ENCODE measurements around the gene SFI1. TPM values are rescaled to one million over a fixed set of nuclear protein-coding genes. Genes with fewer than 3 reads are reported as not detected.
"Not testable (repeated sequence)": the region's sequence is repeated elsewhere in the genome, so short reads cannot be mapped to it uniquely, and the experiment has no call there.

SFI1 gene
- total and polyA plus RNA-seq, 2 of the 8 experiments (the other 6 are each of a cell fraction or from before 2014, with no cell fraction given) = 10.4 to 30.1 TPM

DNA sequence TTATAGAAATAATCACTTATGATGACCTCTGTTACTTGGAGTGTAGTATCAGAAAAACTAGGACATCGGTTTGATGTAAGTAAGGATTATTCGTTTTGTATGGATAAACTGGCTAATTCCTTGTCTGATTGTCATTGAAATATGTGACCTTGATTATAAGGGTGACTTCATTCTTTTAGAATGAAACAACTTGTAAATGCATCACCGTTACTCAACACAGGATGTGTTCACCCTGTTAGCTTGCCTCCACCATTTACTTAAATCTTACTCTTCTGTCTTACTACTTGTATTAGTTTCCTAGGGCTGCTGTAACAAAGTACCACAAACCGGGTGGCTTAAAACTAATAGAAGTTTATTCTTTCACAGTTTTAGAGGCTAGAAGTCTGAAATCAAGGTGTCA, 7.9 kb downstream of the SFI1 start:
- Histone ChIP-seq H3K79me1 (ENCODE audit: low read depth, low read length) (no peaks in the 10 kb centered on the region), H3K4me3 (ENCODE audit: extremely low read depth in 1 of 4, insufficient read depth in 2 of 4, low read depth in 3 of 4, low read length in 4 of 4) (no peak overlapping the region), H3K14ac (ENCODE audit: insufficient read length) (no peak overlapping the region), H3K23ac (ENCODE audit: insufficient read length) (no peak overlapping the region), H2BK5ac (ENCODE audit: low read depth, low read length) (no peak overlapping the region), H4K91ac (replicated peaks; ENCODE audit: insufficient read length, low read length) (no peak overlapping the region), H3K18ac (ENCODE audit: extremely low read depth, low read length) (no peak overlapping the region), H4K5ac (ENCODE audit: insufficient read length, low read depth, low read length) (no peak overlapping the region), H4K20me1 (replicated peaks in 1 of 2; ENCODE audit: control insufficient read depth in 1 of 2, insufficient read depth in 2 of 2, low read length in 2 of 2) (no peaks in the 10 kb centered on the region), H2AK5ac (ENCODE audit: low read depth, low read length) (no peak overlapping the region), H3K9me3 (ENCODE audit: insufficient read depth in 2 of 2, low read depth in 1 of 2, low read length in 1 of 2) (no peaks in the 10 kb centered on the region; a peak in 1 of 4 replicates), H2BK120ac (replicated peaks; ENCODE audit: low read depth, low read length) (no peak overlapping the region), H4K8ac (ENCODE audit: extremely low read depth, insufficient read depth, low read length) (no peak overlapping the region), H2BK15ac (ENCODE audit: low read length) (no peak overlapping the region), H3K56ac (replicated peaks; ENCODE audit: insufficient read length, low read depth, low read length) (no peak overlapping the region), H3K4me2 (ENCODE audit: insufficient read depth in 1 of 2, low read depth in 2 of 2, low read length in 2 of 2) (no peak overlapping the region), H3K27me3 (replicated peaks in 1 of 4; ENCODE audit: control insufficient read depth in 3 of 4, extremely low read depth in 1 of 4, insufficient read depth in 3 of 4, low read length in 3 of 4) (no peaks in the 10 kb centered on the region), H3K4ac (replicated peaks; ENCODE audit: insufficient read length, low read depth, low read length) (no peak overlapping the region), H2BK12ac (ENCODE audit: low read depth, low read length) (no peak overlapping the region), H3K27ac (ENCODE audit: low read depth, low read length) (no peak overlapping the region), H3K79me2 (ENCODE audit: control insufficient read depth in 1 of 2, insufficient read depth in 2 of 2, low read length in 2 of 2) (peaks cover 0 to 6% of the 10 kb centered on the region in 2 experiments; a peak in 1 of 4 replicates), H2AFZ (ENCODE audit: low read length) (no peak overlapping the region), H3K9ac (replicated peaks in 1 of 4; ENCODE audit: extremely low read depth in 1 of 4, low read depth in 3 of 4, low read length in 3 of 4) (no peak overlapping the region), H3K36me3 (ENCODE audit: control insufficient read depth in 2 of 4, insufficient read depth in 4 of 4, low read length in 3 of 4) (no peaks in the 10 kb centered on the region; a peak in 2 of 8 replicates), H3K4me1 (replicated peaks in 1 of 4; ENCODE audit: control insufficient read depth in 3 of 4, insufficient read depth in 4 of 4, low read length in 3 of 4) (no peaks in the 10 kb centered on the region), H3K23me2 (ENCODE audit: low read depth, low read length) (no peaks in the 10 kb centered on the region), H2BK20ac (ENCODE audit: low read length) (no peak overlapping the region)
- ChIA-PET CTCF (ENCODE audit: partially characterized antibody) (no interaction called here), POLR2A (ENCODE audit: partially characterized antibody) (no interaction called here)
- TF ChIP-seq POLR2A (IDR thresholded peaks at IDR 0.05; ENCODE audit: control extremely low read depth in 1 of 2, low read depth in 2 of 2, low read length in 2 of 2) (no peak), TBP (IDR thresholded peaks at IDR 0.05; ENCODE audit: low read depth, low read length) (no peak)
- no peak for FAIRE-seq
- DNase-seq (ENCODE audit: low read depth in 1 of 2, low spot score in 2 of 2) = no peak
- WGBS, 2 experiments (ENCODE audit: extremely low coverage in 1 of 2, insufficient coverage in 1 of 2, insufficient read length in 1 of 2, insufficient replicate concordance in 2 of 2, low coverage in 1 of 2, low lambda C conversion rate in 2 of 2, missing lambda C conversion rate in 1 of 2) = 89% methylated on average over 4 of the region's 4 CpGs; no CpG with 5 or more reads in 1 of the 2 experiments

- H3K23ac ChIP-seq (ENCODE audit: insufficient read length); H3K27ac ChIP-seq (ENCODE audit: low read depth, low read length); H2BK5ac ChIP-seq (ENCODE audit: low read depth, low read length); H4K20me1 ChIP-seq (replicated peaks in 1 of 2; ENCODE audit: control insufficient read depth in 1 of 2, insufficient read depth in 2 of 2, low read length in 2 of 2); H4K5ac ChIP-seq (ENCODE audit: insufficient read length, low read depth, low read length); H3K18ac ChIP-seq (ENCODE audit: extremely low read depth, low read length); H3K4ac ChIP-seq (replicated peaks; ENCODE audit: insufficient read length, low read depth, low read length); H2BK120ac ChIP-seq (replicated peaks; ENCODE audit: low read depth, low read length); CTCF ChIA-PET (ENCODE audit: partially characterized antibody); H3K9me3 ChIP-seq (ENCODE audit: insufficient read depth in 2 of 2, low read depth in 1 of 2, low read length in 1 of 2); H3K36me3 ChIP-seq (ENCODE audit: control insufficient read depth in 2 of 4, insufficient read depth in 4 of 4, low read length in 3 of 4); POLR2A ChIA-PET (ENCODE audit: partially characterized antibody); H4K91ac ChIP-seq (replicated peaks; ENCODE audit: insufficient read length, low read length); H3K79me1 ChIP-seq (ENCODE audit: low read depth, low read length); H2BK20ac ChIP-seq (ENCODE audit: low read length); H3K56ac ChIP-seq (replicated peaks; ENCODE audit: insufficient read length, low read depth, low read length); H3K4me3 ChIP-seq (ENCODE audit: extremely low read depth in 1 of 4, insufficient read depth in 2 of 4, low read depth in 3 of 4, low read length in 4 of 4); H3K27me3 ChIP-seq (replicated peaks in 1 of 4; ENCODE audit: control insufficient read depth in 3 of 4, extremely low read depth in 1 of 4, insufficient read depth in 3 of 4, low read length in 3 of 4); H4K8ac ChIP-seq (ENCODE audit: extremely low read depth, insufficient read depth, low read length); H3K79me2 ChIP-seq (ENCODE audit: control insufficient read depth in 1 of 2, insufficient read depth in 2 of 2, low read length in 2 of 2); H2BK12ac ChIP-seq (ENCODE audit: low read depth, low read length); H3K4me1 ChIP-seq (replicated peaks in 1 of 4; ENCODE audit: control insufficient read depth in 3 of 4, insufficient read depth in 4 of 4, low read length in 3 of 4); DNase-seq (ENCODE audit: low read depth in 1 of 2, low spot score in 2 of 2); FAIRE-seq; H3K14ac ChIP-seq (ENCODE audit: insufficient read length); H3K23me2 ChIP-seq (ENCODE audit: low read depth, low read length); H2AFZ ChIP-seq (ENCODE audit: low read length); H3K4me2 ChIP-seq (ENCODE audit: insufficient read depth in 1 of 2, low read depth in 2 of 2, low read length in 2 of 2); H2AK5ac ChIP-seq (ENCODE audit: low read depth, low read length); H2BK15ac ChIP-seq (ENCODE audit: low read length); H3K9ac ChIP-seq (replicated peaks in 1 of 4; ENCODE audit: extremely low read depth in 1 of 4, low read depth in 3 of 4, low read length in 3 of 4): not testable (repeated sequence)
Observed at GRCh38 chr22:31507517-31507916, 11.2 kb downstream of the SFI1 start.
